ENCODE results near the gene KCNH6. TPM values are rescaled to one million over a fixed set of nuclear protein-coding genes. Genes with fewer than 3 reads are reported as not detected.

The KCNH6 gene
- polyA plus RNA-seq, 1 of the 3 experiments (the other 2 are of a cell fraction): 0.15 TPM

- DNase-seq: peak; percentile 22
- Histone ChIP-seq H3K27ac (ENCODE audit: low read depth in 2 of 2, low read length in 1 of 2) (no peak overlapping the region), H4K20me1 (ENCODE audit: insufficient read depth) (no peaks in the 10 kb centered on the region), H3K9ac (no peak overlapping the region), H3K27me3 (ENCODE audit: insufficient read depth) (no peaks in the 10 kb centered on the region), H3K36me3 (replicated peaks in 1 of 2; ENCODE audit: control insufficient read depth in 1 of 2, insufficient read depth in 2 of 2, low read length in 1 of 2) (no peaks in the 10 kb centered on the region), H3F3A (replicated peaks; ENCODE audit: insufficient read depth) (peaks cover 11% of the 10 kb centered on the region), H2AFZ (ENCODE audit: low read depth) (no peak overlapping the region), H3K4me3 (ENCODE audit: low read depth in 2 of 2, low read length in 1 of 2) (no peak overlapping the region), H3K4me2 (no peak overlapping the region), H3K9me2 (no peaks in the 10 kb centered on the region), H3K9me3 (no peaks in the 10 kb centered on the region), H3K4me1 (ENCODE audit: control insufficient read depth in 1 of 2, insufficient read depth in 2 of 2, low read depth in 1 of 2, low read length in 1 of 2) (peaks cover 0 to 32% of the 10 kb centered on the region in 2 experiments; a peak in 2 of 4 replicates), H3K79me2 (ENCODE audit: insufficient read depth) (peaks cover 12% of the 10 kb centered on the region)
- WGBS (ENCODE audit: low lambda C conversion rate): 72% methylated on average over 9 of the region's 13 CpGs
- CTCF ChIA-PET: interaction anchor here (0.6 to 4.5 kb wide), 18 partner anchors 10 to 120 kb away, joined by 3 to 28 read pairs (median 4); no protein-coding TSS in a partner anchor
- POLR2A ChIA-PET: interaction anchor here (0.5 to 2.3 kb wide), 4 partner anchors 45 to 963 kb away, joined by 3 to 8 read pairs (median 3); no protein-coding TSS in a partner anchor
- TF ChIP-seq TEAD4 (IDR thresholded peaks at IDR 0.05; ENCODE audit: borderline replicate concordance, insufficient read depth): no peak
- TF ChIP-seq JUND (IDR thresholded peaks at IDR 0.05): no peak
- no peak for TF ChIP-seq FOXM1 (IDR thresholded peaks at IDR 0.05; ENCODE audit: low read depth)
- no peak for TF ChIP-seq TCF12 (IDR thresholded peaks at IDR 0.05)
- TF ChIP-seq FOXJ3 (CRISPR knock-in tag; IDR thresholded peaks at IDR 0.05): no peak
- TF ChIP-seq REST (IDR thresholded peaks at IDR 0.05; ENCODE audit: low read depth, low read length): no peak
- no peak for TF ChIP-seq USF2 (IDR thresholded peaks at IDR 0.05; ENCODE audit: borderline replicate concordance, low read depth, low read length)
Measured at GRCh38 chr17:63544467-63545301, 21.5 kb downstream of the KCNH6 start.

GRCh38 chr17:63546308-63547082, 23.3 kb downstream of the KCNH6 start:
- Histone ChIP-seq H2AFZ (ENCODE audit: low read depth) (no peak overlapping the region), H3K9ac (no peak overlapping the region), H3K27me3 (ENCODE audit: insufficient read depth) (no peaks in the 10 kb centered on the region), H3K4me2 (no peak overlapping the region), H3K27ac (ENCODE audit: low read depth in 2 of 2, low read length in 1 of 2) (no peak overlapping the region), H3K9me3 (no peaks in the 10 kb centered on the region), H3K79me2 (ENCODE audit: insufficient read depth) (peaks cover 25% of the 10 kb centered on the region), H3K36me3 (replicated peaks in 1 of 2; ENCODE audit: control insufficient read depth in 1 of 2, insufficient read depth in 2 of 2, low read length in 1 of 2) (no peaks in the 10 kb centered on the region), H3K4me1 (ENCODE audit: control insufficient read depth in 1 of 2, insufficient read depth in 2 of 2, low read depth in 1 of 2, low read length in 1 of 2) (peaks cover 0 to 33% of the 10 kb centered on the region in 2 experiments; a peak in 2 of 4 replicates), H3K9me2 (no peaks in the 10 kb centered on the region), H3F3A (replicated peaks; ENCODE audit: insufficient read depth) (peaks cover 18% of the 10 kb centered on the region), H4K20me1 (ENCODE audit: insufficient read depth) (peaks cover 3% of the 10 kb centered on the region; the same call in 1 of the 2 replicates), H3K4me3 (ENCODE audit: low read depth in 2 of 2, low read length in 1 of 2) (no peak overlapping the region)
- CTCF ChIA-PET: interaction anchor here (0.8 to 4.5 kb wide), 8 partner anchors 8 to 121 kb away, joined by 3 to 28 read pairs (median 4); no protein-coding TSS in a partner anchor
- POLR2A ChIA-PET: interaction anchor here (0.6 to 1.6 kb wide), 3 partner anchors 31 to 1472 kb away, joined by 3 read pairs; no protein-coding TSS in a partner anchor
- no peak for DNase-seq
- WGBS (ENCODE audit: low lambda C conversion rate): 85% methylated on average over 9 of the region's 9 CpGs
- TF ChIP-seq USF1 (IDR thresholded peaks at IDR 0.05; ENCODE audit: borderline replicate concordance, low read depth) (no peak), JUND (IDR thresholded peaks at IDR 0.05) (no peak), USF2 (IDR thresholded peaks at IDR 0.05; ENCODE audit: borderline replicate concordance, low read depth, low read length) (no peak), NFIC (IDR thresholded peaks at IDR 0.05; ENCODE audit: borderline replicate concordance) (no peak), SMC3 (IDR thresholded peaks at IDR 0.05; ENCODE audit: low read depth, low read length) (no peak), FOXJ3 (CRISPR knock-in tag; IDR thresholded peaks at IDR 0.05) (no peak), POLR2AphosphoS5 (IDR thresholded peaks at IDR 0.05; ENCODE audit: low read depth, low read length) (no peak), RCOR1 (IDR thresholded peaks at IDR 0.05; ENCODE audit: low read length) (no peak), MAX (IDR thresholded peaks at IDR 0.05; ENCODE audit: low read depth) (no peak), RXRA (IDR thresholded peaks at IDR 0.05; ENCODE audit: borderline replicate concordance, low read depth) (no peak), CHD2 (IDR thresholded peaks at IDR 0.05; ENCODE audit: low read length, partially characterized antibody) (no peak), NRF1 (IDR thresholded peaks at IDR 0.05; ENCODE audit: low read depth, low read length) (no peak), MEF2A (IDR thresholded peaks at IDR 0.05; ENCODE audit: borderline replicate concordance, low read depth) (no peak), RAD21 (IDR thresholded peaks at IDR 0.05; ENCODE audit: low read length) (no peak), FOXM1 (IDR thresholded peaks at IDR 0.05; ENCODE audit: low read depth) (no peak), TEAD4 (IDR thresholded peaks at IDR 0.05; ENCODE audit: borderline replicate concordance, insufficient read depth) (no peak)

Measured in SK-N-SH (cell line).